Stimulated activated CD8-positive, alpha-beta memory T cell treated with anti-CD3 and anti-CD28 coated beads, Interleukin-7, amount 100 ng/mL, for 4 hours (primary cell): ENCODE data around the gene BAZ1A.
"Not testable (repeated sequence)": the region's sequence is repeated elsewhere in the genome, so short reads cannot be mapped to it uniquely, and the experiment has no call there.

Experiments used
- DNase-seq, 2 donors: peaks; one replicate each; pipeline ENCODE4 v3.0.0-alpha.2; 2020; ENCODE audit warnings: low read depth in 2 of 2

BAZ1A gene

DNA sequence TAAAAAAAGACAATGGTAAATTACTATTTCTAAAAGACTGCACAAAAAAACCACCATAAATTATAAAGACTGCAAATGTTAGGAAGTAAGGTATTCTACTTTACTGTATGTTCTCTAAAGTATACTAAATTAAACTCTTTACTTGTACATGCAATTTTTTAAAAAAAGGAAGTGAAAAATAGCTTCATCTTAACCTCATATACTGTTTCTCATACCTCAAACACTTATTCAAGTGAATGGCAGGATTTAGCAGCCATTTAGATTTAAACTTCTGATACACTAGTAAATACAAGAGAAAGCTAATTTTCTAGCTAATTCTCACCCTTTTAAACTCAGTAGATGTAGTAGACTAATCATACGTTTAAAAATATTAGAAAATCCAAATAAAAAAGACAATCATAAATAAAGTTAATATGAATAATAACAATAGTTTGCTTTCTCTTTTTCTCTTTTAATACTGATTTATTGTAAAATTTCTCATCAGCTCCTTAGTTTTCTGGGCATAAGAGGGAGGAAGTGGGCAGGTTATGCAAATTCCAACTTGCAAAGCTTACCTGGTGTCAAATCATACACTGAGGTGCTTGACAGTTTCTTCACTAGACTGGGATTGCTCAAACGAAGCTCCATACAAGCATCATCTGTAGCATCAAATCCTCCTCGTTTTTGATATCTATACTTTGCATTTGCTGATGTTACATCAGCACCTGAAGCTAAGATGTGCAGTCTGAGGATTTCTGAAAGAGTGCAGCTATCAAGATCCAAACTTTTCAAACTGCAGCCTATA, 89.7 kb downstream of the BAZ1A start:
- no peak for DNase-seq

DNA sequence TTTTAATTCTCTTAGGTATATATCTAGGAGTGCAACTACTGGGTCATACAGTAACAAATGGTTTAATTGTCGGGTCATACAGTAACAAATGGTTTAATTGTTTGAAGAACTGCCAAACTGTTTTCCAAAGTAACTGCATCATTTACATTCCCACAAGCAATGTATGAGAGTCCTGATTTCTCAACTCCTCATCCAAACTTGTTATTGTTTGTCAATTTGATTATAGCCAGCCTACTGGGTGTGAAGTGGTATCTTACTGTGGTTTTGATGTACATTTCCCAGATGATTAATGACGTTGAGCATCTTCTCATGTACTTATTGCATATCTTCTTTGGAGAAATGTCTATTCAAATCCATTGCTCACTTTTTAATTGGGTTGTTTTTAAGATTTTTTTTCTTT, 93.1 kb downstream of the BAZ1A start:
- DNase-seq, result no peak

DNA sequence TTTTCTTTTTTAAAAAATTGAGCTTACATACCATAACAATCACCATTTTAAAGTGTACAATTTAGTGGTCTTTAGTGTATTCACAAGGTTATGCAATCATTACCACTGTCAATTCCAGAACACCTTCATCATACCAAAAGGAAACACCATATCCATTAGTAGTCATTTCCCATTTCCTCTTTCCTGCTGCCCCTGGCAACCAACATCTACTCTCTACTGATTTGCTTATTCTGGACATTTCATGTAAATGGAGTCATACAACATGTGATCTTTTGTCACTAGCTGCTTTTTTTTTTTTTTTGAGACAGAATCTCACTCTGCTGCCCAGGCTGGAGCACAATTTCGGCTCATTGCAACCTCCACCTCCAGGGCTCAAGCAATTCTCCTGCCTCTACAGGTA, 93.9 kb downstream of the BAZ1A start:
- DNase-seq, result no peak

DNA sequence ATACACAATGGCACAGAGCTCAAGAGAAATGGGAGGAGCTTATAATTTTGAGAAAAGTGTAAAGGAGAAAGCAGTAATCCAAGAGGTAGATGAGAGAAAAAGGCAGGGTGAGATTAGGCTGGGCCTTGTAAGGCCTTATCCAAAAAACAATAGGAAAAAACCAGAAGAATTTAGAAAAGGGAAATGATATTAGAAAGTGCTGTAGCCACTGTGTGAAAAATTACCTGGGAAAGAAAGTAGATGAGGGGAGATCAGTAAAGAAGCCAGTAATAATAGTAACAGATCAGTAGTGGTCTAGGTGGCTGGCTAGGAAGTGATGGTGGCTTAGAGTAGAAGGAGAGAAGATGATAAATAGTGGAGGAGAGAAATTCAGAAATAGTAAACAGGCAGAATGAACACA, 94.5 kb downstream of the BAZ1A start:
- DNase-seq, result no peak

DNA sequence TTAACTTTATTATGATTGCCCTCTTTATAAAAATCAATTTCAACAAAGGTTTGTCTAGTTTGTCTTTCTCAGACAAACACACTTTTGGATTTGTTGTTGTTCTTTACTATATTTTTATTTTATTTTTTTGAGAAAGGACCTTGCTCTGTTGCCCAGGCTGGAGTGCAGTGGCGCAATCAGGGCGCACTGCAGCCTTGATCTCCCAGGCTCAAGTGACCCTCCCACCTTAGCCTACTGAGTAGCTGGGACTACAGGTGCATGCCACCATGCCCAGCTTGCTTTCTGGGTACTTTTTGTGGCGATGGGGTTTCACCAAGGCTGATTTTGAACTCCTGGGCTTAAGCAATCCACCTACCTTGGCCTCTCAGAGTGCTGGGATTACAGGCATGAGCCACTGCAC, 96.4 kb downstream of the BAZ1A start:
- DNase-seq, result no peak

DNA sequence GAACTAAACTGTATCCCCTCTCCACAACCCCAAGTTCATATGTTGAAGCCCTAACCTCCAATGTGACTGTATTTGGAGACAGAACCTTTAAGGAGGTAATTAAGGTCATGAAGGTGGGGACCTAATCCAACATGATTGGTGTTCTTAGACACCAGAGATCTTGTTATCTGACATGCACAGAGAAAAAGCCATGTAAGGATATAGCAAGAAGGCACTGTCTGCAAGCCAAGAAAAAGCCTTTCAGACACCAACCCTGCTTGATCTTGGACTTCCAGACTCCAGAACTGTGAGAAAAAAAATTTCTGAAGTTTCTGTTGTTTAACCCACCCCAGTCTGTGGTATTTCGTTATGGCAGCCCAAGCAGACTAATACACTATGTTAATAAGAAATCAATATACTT, 98.5 kb downstream of the BAZ1A start:
- DNase-seq, result no peak

DNA sequence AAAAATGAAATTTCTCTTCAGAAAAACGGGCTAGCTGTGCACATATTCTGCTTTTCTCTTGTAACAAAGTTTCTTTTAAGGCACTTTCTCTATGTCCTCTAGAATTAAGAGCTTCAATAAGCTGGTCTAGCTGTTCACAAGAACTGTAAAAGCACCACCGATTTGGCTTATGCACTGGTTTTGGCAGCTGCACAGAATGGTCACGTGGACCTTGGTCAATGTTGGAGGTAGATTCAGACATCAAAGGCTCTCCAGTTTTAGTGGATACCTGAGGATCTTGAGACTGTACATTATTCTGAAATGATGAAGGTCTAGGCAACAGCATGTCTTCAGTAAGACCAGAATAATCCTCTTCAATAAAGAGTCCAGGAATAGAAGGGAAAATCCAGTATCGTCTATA, 99.2 kb downstream of the BAZ1A start:
- DNase-seq, result no peak

DNA sequence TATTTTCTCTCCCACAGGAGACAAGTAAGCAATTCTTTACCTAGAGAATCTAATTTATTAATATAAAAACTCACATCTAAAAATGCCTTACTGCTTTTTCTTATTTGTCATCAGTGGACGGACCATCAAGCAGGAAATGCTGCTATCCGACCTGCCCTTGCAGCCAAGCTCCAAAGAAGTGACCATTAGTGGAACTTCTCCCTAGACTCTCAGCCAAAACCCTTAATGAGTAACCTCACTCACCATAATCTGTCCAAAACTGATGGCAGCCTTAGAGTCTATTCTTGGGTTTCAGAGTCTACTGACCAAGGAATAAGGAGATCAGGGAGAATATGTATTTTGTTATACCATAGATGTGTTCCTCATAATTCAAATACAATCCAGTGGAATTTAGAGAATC, 99.8 kb downstream of the BAZ1A start:
- no peak for DNase-seq

DNA sequence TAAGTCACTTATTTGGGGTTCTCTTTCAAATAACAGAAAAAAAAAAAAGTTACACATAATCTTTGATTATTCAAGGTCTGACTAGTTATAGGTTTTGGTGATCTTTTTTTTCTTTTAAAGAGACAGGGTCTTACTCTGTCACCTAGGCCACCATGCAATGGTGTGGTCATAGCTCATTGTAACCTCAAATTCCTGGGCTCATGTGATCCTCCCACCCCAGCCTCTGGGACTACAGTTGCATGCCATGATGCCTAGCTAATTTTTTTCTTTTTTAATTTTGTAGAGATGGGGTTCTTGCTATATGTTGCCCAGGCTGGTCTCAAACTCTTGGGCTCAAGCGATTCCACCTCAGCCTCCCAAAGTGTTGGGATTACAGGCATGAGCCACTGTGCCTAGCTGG, 104.3 kb downstream of the BAZ1A start:
- no peak for DNase-seq

DNA sequence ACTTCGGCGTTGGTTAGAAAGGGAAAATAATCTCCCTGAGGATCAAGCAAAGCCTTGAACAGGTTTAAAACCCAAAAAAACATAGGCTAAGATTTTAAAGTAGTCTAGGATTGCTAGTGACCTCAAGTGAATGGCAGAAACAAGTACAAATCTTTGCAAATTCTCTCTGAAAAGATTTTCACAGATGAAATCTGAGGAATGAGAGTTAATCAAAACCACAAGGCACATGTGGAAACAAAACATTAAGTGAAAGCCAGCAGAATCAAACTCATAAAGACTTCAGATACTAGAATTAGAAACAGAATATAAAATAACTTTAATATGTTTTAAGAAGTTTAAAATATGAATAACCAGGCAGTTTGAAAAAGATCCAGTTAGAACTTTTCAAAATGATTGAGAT, 108.6 kb downstream of the BAZ1A start:
- DNase-seq, result no peak

DNA sequence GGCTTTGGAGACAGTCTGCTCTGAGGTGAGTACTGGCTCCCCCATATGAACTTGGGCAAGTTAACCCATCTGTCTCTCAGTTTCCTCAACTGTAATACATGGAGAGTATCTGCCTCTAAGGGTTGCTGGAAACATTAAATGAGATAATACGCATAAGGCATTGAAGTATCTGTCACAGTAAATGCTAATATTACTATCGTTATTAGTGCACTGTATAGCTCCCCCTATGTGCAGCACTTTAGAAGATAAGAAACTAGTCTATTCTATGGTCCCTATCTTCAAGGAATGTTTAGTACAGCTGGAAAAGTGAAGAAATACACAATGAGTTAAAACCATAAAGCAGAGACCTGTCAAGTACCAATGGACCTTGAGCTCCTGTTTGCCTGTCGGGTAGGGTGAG, 109.1 kb downstream of the BAZ1A start:
- DNase-seq, result no peak

DNA sequence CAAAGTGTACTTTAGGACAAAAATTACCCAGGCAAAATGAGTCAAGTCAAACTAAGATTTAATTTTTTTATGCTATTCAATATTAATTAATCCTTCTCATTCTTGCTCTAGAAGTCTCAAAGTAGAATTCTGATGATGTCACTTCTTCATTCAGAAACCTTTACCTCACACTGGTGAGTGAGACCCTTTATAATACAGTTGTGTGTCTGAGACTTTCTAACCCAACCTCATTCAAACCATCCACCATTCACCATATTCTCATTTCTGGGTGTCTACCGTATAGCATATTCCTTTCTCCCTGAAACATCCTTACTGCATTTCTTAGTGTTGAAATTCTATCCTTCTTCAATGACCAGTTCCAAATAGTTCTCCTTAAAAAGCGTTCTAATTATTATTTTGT, 119.9 kb downstream of the BAZ1A start:
- DNase-seq, result no peak

DNA sequence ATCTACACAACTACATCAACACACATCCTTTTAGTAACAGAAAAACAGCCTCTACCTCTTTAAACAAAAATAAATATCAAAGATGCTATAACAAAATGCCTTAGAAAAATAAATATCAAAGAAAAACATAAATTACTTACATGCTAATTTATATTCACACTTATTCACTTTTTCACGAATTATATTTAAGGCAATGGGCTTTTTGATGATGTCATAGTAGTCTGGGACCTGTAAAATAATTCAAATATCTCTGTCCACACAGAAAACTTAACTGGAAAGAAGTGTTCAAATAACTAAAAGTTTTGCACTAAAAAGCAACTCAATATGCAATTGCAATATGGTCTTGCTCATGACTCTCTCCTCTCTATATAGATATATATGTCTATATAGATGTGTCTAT, 120.5 kb downstream of the BAZ1A start:
- no peak for DNase-seq

DNA sequence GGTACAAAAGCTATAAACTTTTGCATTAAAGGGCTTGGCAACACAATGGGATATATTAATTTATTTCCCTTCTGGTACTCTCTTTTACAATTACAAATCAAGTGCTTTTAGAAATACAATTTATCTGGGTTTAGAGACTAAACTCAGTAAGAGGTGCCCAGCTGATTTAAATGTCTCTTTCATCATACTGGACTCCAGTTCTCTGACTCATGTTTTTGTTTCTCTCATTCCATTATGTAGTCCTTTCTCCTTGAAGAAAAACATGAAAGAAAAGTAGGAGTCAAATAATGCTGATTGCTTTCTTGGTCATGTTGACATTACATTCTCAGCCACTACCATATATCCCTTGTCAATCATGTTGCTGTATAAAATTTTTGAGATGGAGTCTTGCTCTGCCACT, 124.5 kb downstream of the BAZ1A start:
- no peak for DNase-seq

DNA sequence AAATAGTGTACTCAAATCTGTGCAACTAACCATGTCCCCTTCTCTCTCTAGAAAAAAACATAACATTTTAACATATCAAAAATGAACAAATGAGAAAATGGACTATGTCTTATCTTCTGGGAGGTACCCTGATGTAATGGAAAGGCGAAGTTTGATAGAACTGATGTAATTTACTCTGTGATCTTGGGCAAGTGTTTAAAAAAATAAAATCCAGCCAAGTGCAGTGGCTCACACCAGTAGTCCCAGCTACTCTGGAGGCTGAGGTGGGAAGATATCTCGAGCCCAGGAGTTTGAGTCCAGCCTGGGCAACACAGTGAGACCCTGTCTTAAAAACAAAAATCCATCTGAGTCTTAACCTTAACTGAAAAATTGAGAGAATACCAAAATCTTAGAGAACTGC, 124.9 kb downstream of the BAZ1A start:
- no peak for DNase-seq

DNA sequence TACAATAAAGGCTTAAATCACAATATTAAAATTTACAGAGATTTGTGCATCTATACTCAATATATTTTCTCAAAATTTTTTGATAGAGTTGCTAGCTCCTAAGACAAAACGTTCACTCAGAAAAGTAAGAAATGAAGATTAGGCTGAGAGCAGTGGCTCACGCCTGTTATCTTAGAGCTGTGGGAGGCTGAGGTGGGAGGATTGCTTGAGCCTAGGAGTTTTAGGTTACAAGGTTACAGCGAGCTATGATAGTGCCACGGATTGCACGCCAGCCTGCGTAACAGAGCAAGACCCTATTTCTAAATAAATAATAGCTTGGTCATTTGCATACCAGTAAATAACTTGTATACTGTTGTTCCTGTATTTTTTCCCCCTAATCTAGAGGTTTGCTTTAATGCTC, 125.8 kb downstream of the BAZ1A start:
- DNase-seq, result no peak

DNA sequence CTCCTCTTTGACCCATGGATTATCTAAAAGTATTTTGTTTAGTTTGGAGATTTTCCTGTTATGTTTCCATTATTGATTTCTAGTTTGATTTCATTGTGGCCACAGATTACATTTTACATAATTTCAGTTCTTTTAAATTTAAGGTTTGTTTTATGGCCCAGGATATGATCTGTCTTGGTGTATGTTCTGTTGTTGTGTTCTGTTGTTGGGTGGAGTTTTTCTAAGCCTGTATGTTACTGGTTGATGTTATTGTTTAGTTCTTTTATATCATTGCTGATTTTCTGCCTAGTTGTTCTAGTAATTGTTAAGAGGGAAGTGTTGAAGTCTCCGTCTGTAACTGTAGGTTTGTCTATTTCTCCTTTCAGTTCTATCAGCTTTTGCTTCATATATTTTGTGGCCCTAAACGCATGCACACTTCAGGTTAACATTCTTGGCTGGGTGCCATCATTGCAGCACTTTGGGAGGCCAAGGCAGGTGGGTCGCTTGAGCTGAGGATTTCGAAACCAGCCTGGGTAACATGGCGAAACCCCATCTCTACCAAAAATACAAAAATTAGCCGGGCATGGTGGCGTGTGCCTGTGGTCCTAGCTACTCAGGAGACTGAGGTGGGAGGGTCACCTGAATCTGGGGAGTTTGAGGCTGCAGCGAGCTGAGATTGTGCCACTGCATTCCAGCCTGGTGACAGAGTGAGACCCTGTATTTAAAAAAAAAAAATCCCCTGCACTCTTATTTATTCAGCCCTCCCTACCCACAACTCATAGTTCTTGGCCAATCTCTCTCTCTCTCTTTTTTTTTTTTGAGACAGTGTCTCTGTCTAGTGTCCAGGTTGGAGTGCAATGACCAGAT, 132.7 kb downstream of the BAZ1A start:
- DNase-seq, result no peak

DNA sequence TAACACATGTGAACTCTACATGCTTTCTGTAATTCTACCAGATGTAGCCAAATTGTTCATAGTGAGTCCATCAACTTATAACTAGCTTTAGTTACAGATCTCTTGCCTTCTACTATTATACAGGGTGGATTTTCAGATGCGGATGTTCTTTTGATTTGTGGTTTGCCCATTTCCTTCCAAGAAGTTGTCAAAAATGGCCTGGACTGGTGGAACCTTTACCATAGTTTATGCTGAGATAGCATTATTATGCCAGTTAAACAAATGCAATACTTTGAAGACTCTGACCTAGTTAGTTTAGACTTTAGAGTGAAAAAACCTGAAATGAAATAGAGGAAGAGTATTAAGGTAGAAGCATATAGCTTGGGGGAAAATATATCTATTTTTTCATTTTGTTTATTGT, 133.3 kb downstream of the BAZ1A start:
- DNase-seq, result no peak

DNA sequence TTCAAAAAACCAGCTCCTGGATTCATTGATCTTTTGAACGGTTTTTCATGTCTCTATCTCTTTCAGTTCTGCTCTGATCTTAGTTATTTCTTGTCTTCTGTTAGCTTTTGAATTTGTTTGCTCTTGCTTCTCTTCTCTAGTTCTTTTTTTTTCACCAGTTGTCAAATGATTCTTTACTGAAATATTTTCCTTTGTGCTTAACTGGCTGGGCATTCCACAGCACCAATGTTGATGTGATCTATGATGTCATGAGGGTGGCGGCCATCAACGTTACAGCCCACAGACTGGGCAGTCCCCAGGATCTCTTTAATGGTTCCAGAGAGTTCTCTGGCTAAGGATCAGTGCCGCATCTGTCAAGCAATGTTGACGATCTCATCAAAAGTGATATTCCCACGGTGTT, 135.0 kb downstream of the BAZ1A start:
- not testable (repeated sequence) for DNase-seq

DNA sequence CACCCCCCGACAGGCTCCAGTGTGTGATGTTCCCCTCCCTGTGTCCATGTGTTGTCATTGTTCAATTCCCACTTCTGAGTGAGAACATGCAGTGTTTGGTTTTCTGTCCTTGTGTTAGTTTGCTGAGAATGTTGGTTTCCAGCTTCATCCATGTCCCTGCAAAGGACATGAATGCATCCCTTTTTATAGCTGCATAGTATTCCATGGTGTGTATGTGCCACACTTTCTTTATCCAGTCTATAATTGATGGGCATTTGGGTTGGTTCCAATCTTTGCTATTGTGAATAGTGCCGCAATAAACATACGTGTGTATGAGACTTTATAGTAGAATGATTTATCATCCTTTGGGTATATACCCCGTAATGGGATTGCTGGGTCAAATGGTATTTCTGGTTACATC, 138.1 kb downstream of the BAZ1A start:
- DNase-seq, result not testable (repeated sequence)

DNA sequence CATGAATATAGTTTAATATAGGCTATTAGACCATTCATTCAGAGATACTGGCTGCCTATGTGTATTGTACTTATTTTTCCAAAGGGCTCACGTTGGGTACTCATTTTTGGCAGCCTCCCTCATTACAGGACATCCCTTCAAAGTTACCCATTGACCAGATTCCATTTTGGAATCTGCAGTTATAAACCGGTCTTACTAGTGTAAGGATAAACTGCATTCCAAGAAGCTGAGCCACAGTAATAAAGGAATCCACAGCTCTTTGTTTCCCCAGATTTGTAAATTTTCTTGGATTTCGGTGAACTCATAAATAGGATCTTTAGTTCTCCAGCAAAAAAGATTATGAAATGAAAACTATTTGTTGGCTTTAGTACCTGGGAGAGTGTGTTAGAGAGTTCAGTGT, 141.9 kb downstream of the BAZ1A start:
- DNase-seq, result no peak

DNA sequence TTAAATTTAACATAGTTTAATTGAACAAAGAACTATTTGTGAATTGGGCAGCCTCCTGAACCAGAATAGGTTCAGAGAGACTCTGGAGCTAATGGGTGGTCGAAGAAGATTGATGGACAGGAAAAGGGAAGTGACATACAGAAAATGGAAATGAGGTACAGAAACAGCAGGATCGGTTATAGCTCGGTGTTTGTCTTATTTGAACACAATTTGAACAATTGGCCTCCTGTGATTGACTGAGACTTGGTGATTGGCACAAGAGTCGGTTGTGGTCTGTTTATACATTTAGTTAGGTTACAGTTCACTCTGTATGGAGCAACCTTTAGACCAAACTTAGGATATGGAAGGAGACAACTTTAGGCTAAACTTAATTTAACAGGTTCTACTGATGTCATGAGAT, 142.4 kb downstream of the BAZ1A start:
- DNase-seq, result no peak

DNA sequence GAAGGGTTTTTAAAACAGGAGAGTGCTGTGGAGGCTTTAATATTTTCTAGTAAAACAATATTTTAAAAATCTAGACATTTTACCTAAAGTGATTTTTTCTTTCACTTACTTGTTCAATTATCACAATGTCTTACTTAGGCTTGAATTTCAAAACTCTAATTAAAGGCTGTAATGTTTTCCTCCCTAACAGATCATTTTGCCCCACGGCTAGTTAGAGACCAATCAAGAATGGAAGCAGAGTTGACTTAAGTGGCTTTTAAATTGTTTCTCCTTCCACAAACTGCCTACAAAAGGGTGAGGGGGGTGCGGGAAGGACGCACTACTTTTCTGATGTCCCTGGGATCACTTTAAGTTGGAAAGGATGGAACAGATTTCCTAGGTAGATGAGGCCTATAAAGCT, 151.3 kb downstream of the BAZ1A start:
- DNase-seq, result no peak
